Embryonic facial prominence (tissue), 1 donor: ENCODE data around the gene GSK3A.
"Not testable (repeated sequence)": the region's sequence is repeated elsewhere in the genome, so short reads cannot be mapped to it uniquely, and the experiment has no call there.

Experiments used
- DNase-seq: peaks from one replicate; pipeline ENCODE4 v3.0.0-alpha.2; 2016; ENCODE audit errors: extremely low spot score

The GSK3A gene

DNA sequence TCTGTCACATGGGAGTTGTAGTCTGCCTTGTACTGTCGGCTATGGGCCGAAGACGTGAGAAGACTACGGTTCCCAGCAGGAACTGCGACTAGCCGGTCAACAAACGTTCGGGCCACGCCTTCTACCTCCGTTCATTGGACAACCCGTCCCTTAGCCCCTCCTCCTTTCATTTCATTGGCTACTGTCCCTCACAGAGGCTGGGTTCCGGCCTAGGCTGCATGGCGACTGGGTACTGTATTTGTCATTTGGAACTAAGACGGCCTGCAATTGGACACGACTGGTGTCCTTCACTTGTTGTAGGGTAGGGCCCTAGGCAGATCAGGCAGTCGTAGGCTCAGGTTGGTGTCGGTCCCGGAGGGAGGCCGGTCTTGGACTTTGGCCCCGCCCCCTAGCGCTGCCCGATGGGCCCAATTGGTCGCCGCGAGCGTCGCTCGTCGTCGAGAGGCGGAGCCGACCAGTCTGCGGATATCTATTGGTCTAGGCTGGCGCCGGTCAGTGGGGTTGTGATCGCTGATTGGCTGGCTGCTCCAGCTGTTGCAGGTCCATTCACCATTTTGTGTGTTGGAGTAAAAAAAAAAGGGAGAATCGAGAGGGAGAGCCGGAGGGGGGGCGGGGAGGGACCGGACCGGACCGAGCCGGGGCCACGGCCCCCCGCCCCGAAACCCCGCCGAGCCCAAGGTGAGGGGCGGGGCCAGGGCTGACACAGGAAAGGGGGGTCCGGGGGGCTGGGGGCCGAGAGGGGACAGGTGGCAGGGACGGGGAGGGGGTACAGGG, 26.5 kb upstream of the GSK3A start, which contains the start of gene CIC:
TSS of gene CIC (plus strand) at position 549 of the 774 bp plus-strand sequence. CDS start 2,532 bp downstream, outside the sequence.
- peak; percentile 100 for DNase-seq

DNA sequence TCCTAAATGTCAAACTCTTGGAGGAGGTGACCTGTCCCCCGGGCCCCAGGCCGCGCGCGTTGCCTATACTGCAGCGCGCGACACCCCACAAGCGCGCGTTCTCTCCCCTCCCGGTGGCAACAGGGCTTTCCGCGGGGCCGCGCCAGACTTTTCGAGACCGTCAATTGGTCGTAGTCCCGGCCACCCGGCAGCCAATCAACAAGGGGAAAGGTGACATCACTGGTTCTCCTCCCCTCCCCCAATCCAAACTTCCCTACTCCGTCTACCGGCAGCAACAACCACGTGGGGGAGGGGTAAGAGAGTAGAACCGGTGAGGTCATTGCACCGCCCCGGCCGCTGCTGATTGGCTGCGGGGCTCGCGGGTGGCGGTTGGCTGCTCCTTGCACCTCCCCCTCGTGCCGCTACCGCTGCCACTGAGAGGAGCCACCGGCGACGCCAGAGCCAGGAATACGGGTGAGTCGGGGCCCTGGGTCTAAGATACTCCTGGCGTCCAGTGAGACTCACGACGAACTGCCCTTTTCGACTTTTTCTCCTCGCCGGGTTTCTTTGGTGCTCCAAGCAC, 25.8 kb upstream of the GSK3A start:
- peak; percentile 100 for DNase-seq

GRCh38 chr19:42267644-42268141, 25.3 kb upstream of the GSK3A start:
- DNase-seq, result no peak

DNA sequence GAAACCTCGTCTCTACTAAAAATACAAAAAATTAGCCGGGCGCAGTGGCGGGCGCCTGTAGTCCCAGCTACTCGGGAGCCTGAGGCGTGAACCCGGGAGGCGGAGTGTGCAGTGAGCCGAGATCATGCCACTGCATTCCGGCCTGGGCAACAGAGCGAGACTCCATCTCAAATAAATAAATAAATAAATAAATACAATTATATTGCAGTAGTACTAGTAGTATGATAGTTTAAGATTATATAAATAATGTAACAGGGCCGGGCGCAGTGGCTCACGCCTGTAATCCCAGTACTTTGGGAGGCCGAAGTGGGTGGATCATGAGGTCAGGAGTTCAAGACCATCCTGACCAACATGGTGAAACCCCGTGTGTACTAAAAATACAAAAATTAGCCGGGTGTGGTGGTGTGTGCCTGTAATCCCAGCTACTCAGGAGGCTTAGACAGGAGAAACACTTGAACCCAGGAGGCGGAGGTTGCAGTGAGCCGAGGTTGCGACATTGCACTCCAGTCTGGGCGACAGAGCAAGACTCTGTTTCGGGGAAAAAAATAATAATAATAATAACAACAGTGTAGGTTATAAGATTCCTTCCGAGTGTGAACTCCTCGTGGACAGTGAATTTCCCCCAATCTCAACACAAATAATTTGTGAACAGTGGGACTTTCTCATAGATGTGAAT, 24.7 kb upstream of the GSK3A start:
- not testable (repeated sequence) for DNase-seq

DNA sequence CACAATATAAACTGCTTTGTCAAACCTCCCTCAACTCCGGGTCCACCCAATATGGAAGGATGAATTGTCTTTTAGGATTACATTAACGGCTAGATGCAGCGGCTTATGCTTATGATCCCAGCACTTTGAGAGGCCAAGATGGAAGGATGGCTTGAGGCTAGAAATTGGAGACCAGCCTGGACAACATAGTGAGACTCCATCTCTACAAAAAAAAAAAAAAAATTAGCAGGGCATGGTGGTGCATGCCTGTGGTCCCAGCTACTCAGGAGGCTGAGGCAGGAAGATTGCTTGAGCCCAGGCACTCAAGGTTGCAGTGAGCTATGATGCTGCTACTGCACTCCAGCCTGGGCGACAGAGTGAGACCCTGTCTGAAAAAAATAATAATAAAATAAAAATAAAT, 23.7 kb upstream of the GSK3A start:
- DNase-seq, result not testable (repeated sequence)

GRCh38 chr19:42261763-42262162, 19.4 kb upstream of the GSK3A start:
- DNase-seq, result no peak

- not testable (repeated sequence) for DNase-seq
Measured at GRCh38 chr19:42257842-42258241, 15.4 kb upstream of the GSK3A start.

- DNase-seq, result peak; percentile 5
Measured at GRCh38 chr19:42255766-42256745, 13.7 kb upstream of the GSK3A start.

DNA sequence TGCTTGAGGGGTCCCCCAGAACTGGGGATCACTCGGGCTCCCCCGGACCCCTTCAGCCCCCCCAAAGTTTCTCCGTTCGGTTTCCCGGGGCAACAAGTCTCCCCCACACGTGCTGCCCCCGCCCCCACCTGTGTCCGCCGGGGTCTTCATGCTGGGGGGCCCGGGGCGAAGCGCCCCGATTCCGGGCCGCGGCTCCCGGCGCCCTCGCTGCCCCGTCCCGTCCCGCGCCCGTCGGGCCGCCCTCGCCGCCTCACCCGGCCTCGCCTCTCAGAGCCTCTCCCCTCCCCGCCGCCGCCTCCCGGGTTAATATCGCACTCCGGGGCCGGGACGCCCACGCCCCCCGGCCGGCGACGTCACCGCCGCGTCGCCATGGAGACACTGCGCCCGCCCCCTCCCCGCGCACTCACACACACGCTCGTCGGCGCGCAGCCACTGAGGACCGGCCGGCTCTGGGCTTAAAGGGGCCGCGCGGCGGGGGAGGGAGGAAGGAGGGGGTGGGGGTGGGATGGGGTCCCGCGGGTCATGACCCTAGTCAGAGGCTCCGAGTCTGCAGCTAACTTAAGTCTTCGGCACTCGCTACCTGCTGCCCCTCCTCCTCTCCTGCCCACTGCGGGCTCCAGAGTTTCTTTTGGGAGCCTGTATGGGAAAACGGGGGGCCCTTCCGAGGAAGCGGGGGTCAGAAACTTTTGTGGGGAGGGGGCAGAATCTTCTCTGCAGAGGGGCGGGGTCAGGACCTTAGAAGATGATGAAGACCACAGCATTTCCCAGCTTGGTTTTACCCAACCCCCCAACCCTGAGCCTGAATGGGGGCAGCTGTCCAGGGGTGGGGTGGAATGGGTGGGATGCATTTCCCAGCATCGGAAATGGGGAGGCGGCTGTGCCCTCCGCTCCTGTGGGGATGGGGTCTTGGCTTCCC, 12.7 kb upstream of the GSK3A start, which contains the start of gene ERF:
TSS of gene ERF (minus strand) at position 279 of the 916 bp plus-strand sequence. CDS start at position 150, 129 bp downstream.
- peak; percentile 88 for DNase-seq

GRCh38 chr19:42254089-42254849, 11.9 kb upstream of the GSK3A start:
- DNase-seq, result peak; percentile 55

DNA sequence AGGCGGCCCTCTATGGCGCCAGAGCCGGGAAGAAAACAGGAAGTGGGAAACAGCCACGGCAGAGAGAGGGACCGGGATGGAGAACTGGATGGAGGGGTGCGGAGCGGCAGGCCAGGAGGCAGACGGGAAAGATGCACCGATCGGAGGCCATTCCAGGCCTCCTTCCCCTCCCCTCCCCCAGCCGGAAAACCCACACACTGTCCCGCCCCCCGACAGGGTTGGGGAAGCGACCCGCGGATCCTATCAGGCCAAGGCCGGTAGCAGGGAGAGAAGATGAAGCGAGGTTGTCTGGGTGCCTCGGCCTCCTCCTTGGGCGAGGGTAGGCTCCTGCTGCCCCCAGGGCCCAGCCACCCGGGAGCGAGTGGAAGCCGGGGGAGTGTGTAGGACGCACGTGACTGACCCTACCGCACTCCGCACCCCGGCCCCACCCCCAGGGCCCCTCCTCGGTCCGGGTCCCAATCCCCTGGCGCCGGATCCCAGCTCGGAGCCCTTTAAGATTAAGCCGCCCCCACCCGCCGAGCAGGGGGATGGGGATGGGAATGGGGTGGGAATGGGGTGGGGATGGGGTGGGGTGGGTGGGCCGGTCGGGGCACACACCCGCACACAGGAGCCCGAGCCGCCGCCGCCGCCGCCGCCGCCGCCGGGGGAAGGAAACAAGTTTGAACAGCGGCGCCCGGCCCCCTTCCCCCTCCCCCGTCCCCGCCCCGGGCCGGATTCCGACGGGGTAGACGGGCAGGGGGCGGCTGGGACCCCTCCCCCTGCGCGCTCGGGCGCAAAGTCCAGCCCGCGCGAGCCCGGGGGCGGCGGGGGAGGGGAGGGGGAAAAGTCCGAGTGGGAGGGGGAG, 11.1 kb upstream of the GSK3A start:
- peak; percentile 47 for DNase-seq

GRCh38 chr19:42252365-42253244, 10.2 kb upstream of the GSK3A start:
- peak; percentile 62 for DNase-seq

- no peak for DNase-seq
Measured at GRCh38 chr19:42251572-42252358, 9.4 kb upstream of the GSK3A start.

- DNase-seq, result peak; percentile 5
Measured at GRCh38 chr19:42250666-42251531, 8.5 kb upstream of the GSK3A start.

DNA sequence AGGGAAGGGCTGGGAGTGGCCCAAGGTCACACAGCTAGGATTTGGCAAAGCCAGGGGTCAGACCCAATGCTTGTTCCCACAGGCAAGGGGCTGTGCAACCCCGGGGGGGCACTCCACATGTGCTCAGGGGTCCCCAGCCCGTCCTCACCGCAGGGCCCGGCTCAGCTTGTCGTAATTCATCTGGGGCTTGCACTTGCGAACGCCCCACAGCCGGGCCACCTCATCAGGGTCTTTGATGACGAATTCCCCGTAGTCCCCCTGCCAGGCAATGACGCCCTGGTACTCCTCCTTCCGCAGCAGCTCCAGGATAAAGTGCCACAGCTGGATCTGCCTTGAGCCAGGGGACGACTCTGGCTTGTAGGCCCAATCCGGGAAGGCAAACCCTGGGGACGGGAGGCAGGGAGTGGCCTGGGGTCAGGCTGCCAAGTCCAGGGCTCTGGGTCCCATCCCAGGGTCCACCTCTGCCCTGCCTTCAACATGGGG, 7.8 kb upstream of the GSK3A start:
- no peak for DNase-seq
